GM12878 (cell line): ENCODE data around the gene C4orf33. TPM values are rescaled to one million over a fixed set of nuclear protein-coding genes. Genes with fewer than 3 reads are reported as not detected.
"Not testable (repeated sequence)": the region's sequence is repeated elsewhere in the genome, so short reads cannot be mapped to it uniquely, and the experiment has no call there.

Experiments used
- ATAC-seq: fragments of 200-7000 bp; cut with Tn5 transposase; 3 replicates; pipeline ENCODE4 v1.9.1; 2020; ENCODE audit warnings: mild to moderate bottlenecking, moderate library complexity
- BruUV-seq: library from RNA; stranded (reverse); fragments of 400-500 nt; replicated peaks from 2 replicates; lab custom pipeline; 2021; lab: Mats Ljungman, UMichigan
- CTCF ChIA-PET: fragments of 300-600 bp; sonication (Branson Sonifier 250); formaldehyde crosslinking; extraction: SDS; loops from one replicate; lab custom pipeline; 2021; ENCODE audit warnings: inconsistent platforms; lab: Yijun Ruan, JAX
- POLR2A ChIA-PET: fragments of 350-600 bp; formaldehyde crosslinking; extraction: SDS; loops from one replicate; lab custom pipeline; 2021; ENCODE audit warnings: inconsistent platforms; lab: Charles Lee
- RAD21 ChIA-PET: fragments of 300-600 bp; sonication (Branson Sonifier 250); formaldehyde crosslinking; loops from one replicate; lab custom pipeline; 2023; ENCODE audit warnings: antibody characterized with exemption; ENCODE audit not compliant: unreplicated experiment; lab: Charles Lee
- SMC1A ChIA-PET: fragments of 300-600 bp; sonication (Branson Sonifier 250); formaldehyde crosslinking; loops from one replicate; lab custom pipeline; 2023; ENCODE audit not compliant: unreplicated experiment, uncharacterized antibody; lab: Charles Lee
- DNase-seq: peaks from one replicate; pipeline ENCODE4 v3.0.0-alpha.2; 2011; ENCODE audit warnings: low read depth, low spot score
- FAIRE-seq: peaks from 3 replicates; lab custom pipeline; 2011; peaks lifted over from hg19 to GRCh38; lab: Jason Lieb, UNC
- H2AFZ ChIP-seq: 2 replicates; pipeline ENCODE4 v1.6.0; 2011; ENCODE audit warnings: low read depth, low read length, control low read depth; ENCODE audit not compliant: control insufficient read depth
- H3K27ac ChIP-seq: 2 replicates; pipeline ENCODE4 v1.5.1; 2011; ENCODE audit warnings: control low read depth; ENCODE audit not compliant: control insufficient read depth, insufficient read depth
- H3K27me3 ChIP-seq, 2 experiments: replicated peaks in 1 of 2; 2 replicates each; pipeline versions ENCODE4 v1.6.0 to v1.6.1; 2011; ENCODE audit warnings: low read length in 1 of 2; ENCODE audit not compliant: control insufficient read depth in 2 of 2, insufficient read depth in 2 of 2
- H3K36me3 ChIP-seq, 2 experiments: 2 replicates each; pipeline ENCODE4 v1.5.1; 2011; ENCODE audit warnings: low read length in 1 of 2; ENCODE audit not compliant: control insufficient read depth in 2 of 2, insufficient read depth in 2 of 2
- H3K4me1 ChIP-seq: 2 replicates; pipeline ENCODE4 v1.6.1; 2011; ENCODE audit warnings: mild to moderate bottlenecking, low read length, moderate library complexity, mixed read lengths; ENCODE audit not compliant: control insufficient read depth, insufficient read depth
- H3K4me2 ChIP-seq: 2 replicates; pipeline ENCODE4 v1.6.0; 2011; ENCODE audit warnings: control low read depth; ENCODE audit not compliant: control insufficient read depth, insufficient read depth
- H3K4me3 ChIP-seq: fragments of 200-600 bp; sonication (generic); 2 replicates; pipeline ENCODE4 v1.5.1; 2016
- H3K79me2 ChIP-seq: 2 replicates; pipeline ENCODE4 v1.6.0; 2011; ENCODE audit warnings: low read length; ENCODE audit not compliant: control insufficient read depth, insufficient read depth
- H3K9ac ChIP-seq: 2 replicates; pipeline ENCODE4 v1.8.0; 2011; ENCODE audit warnings: low read length, control low read depth, mixed read lengths; ENCODE audit not compliant: control insufficient read depth, insufficient read depth
- H3K9me3 ChIP-seq: replicated peaks from 3 replicates; pipeline ENCODE4 v1.5.1; 2011; ENCODE audit warnings: mild to moderate bottlenecking, low read length; ENCODE audit not compliant: control insufficient read depth, insufficient read depth
- H4K20me1 ChIP-seq: 2 replicates; pipeline ENCODE4 v1.6.0; 2011; ENCODE audit not compliant: control insufficient read depth, insufficient read depth
- NR2C1 ChIP-seq: fragments of 450-650 bp; IDR thresholded peaks from 2 replicates; pipeline ENCODE4 v1.6.1; 2017; ENCODE audit warnings: antibody characterized with exemption, mild to moderate bottlenecking, moderate library complexity
- NR2C2 ChIP-seq: IDR thresholded peaks from 2 replicates; pipeline ENCODE4 v1.6.1; 2011; ENCODE audit warnings: borderline replicate concordance, low read depth; ENCODE audit not compliant: control insufficient read depth, insufficient read length
- POLR2AphosphoS5 ChIP-seq: IDR thresholded peaks from 2 replicates; pipeline ENCODE4 v1.6.1; 2011; ENCODE audit warnings: mild to moderate bottlenecking, low read length, inconsistent platforms
- RELA ChIP-seq: fragments of 450-650 bp; IDR thresholded peaks from 2 replicates; pipeline ENCODE4 v1.8.0; 2014; ENCODE audit warnings: borderline replicate concordance; ENCODE audit not compliant: partially characterized antibody
- RFX5 ChIP-seq: IDR thresholded peaks from 2 replicates; pipeline ENCODE4 v1.6.1; 2011; ENCODE audit warnings: low read depth, low read length, improper control_type of control experiment
- WGBS: methylation state at CpG from one replicate; pipeline ENCODE4 v1.1.6; 2016; ENCODE audit warnings: low lambda C conversion rate; ENCODE audit not compliant: insufficient replicate concordance, insufficient coverage; ENCODE audit errors: missing lambda C conversion rate; 5-methylcytosine and 5-hydroxymethylcytosine counted together
- in situ Hi-C: fragments of 300-500 bp; cut with MboI; formaldehyde crosslinking; loops from 9 replicates; pipeline ENCODE4 v1.14.3; 2018; ENCODE audit warnings: mixed read lengths
- intact Hi-C: fragments of 100-400 bp; cut with micrococcal nuclease; formaldehyde crosslinking; loops from one replicate; pipeline ENCODE4 v1.14.2; 2022; ENCODE audit not compliant: unreplicated experiment
- polyA plus RNA-seq, 11 experiments: library from polyadenylated mRNA; depleted of rRNA in 4 of 11; unstranded in 6 of 11; stranded (reverse) in 5 of 11; fragments of >200 nt; fragmentation: Nextera tagmentation in 4 of 11; fragmentation: Illumina TruSeq in 1 of 11; extraction: Ambion mirVana in 4 of 11; extraction: Trizol in 1 of 11; gene quantifications; 1 replicate in 1 of 11; 2 replicates in 10 of 11; pipeline versions ENCODE4 v1.2.1 to v1.2.3, GENCODE V29; 2011 to 2016; ENCODE audit warnings: inconsistent platforms in 2 of 11, missing spikeins in 2 of 11, low read depth in 1 of 11
- total RNA-seq, 4 experiments: library from RNA; depleted of rRNA in 3 of 4; stranded (reverse); fragments of >200 nt in 3 of 4; fragmentation: Illumina TruSeq in 1 of 4; extraction: Trizol in 1 of 4; gene quantifications; 2 replicates each; pipeline versions ENCODE4 v1.2.1 to v1.2.3, GENCODE V29; 2013 to 2021
- TF ChIP-seq, protein P1 (sequence below): IDR thresholded peaks from 2 replicates; pipeline ENCODE4 v1.6.1; 2011; ENCODE audit warnings: low read depth, low read length, improper control_type of control experiment, borderline replicate concordance

Gene C4orf33
- total and polyA plus RNA-seq, 10 of the 15 experiments (the other 5 are each of a cell fraction or from before 2014, with no cell fraction given): 10.2 to 29.8 (median 20.3) TPM

DNA sequence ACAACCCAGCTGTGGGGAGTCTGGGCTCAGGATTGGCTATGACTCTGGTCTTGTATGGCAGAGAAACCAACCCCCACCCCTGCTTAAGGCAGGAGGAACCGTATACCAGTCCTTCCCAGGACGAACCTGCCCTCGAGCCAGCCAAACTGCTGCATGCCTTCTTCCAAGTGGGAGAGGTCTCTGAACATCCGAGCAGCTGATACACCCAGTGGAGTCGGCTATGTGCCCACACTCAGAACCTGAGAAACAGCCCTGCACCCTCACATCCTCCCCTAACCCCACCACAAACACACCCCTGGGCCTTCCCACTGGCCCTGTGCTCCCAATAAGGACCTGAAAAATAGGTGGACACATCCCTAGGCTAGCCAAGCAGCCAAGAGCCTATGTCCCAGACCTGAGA, 21.8 kb downstream of the C4orf33 start (continued):
- no peak for TF ChIP-seq RFX5
- TF ChIP-seq, protein P1, sequence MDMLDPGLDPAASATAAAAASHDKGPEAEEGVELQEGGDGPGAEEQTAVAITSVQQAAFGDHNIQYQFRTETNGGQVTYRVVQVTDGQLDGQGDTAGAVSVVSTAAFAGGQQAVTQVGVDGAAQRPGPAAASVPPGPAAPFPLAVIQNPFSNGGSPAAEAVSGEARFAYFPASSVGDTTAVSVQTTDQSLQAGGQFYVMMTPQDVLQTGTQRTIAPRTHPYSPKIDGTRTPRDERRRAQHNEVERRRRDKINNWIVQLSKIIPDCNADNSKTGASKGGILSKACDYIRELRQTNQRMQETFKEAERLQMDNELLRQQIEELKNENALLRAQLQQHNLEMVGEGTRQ: no peak

DNA sequence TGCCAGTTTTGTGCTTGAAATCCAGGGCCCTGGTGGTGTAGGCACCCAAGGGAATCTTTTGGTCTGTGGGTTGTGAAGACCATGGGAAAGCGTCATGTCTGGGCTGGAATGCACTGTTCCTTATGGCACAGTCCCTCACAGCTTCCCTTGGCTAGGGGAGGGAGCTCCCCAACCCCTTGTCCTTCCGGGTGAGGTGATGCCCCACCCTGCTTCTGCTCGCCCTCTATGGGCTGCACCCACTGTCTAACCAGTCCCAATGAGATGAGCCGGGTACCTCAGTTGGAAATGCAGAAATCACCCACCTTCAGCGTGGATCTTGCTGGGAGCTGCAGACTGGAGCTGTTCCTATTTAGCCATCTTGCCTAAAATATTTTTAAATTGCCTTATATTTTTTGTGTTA, 30.7 kb downstream of the C4orf33 start:
- SMC1A ChIA-PET: interaction anchor here (1.4 kb wide), 1 partner anchor 23 kb away, joined by 3 read pairs; no protein-coding TSS in a partner anchor
- RAD21 ChIA-PET, FAIRE-seq: not testable (repeated sequence)

DNA sequence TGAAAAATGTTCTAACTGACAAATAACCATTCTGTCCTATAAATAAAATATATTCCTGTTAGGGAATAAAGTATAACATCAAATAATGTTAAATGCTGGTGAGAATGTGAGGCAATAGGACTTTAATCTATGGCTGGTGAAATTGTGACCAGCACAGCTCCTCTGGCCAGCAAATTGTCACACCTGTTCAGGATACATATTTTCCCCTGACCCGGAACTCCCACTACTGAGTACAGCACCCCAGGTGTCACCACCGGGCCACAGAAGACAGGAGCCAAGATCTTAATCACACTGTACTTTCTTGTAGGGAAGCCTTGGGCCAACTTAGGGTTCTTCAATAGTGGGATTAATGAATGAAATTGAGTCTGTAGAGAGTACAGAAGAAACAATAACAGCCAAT, 33.2 kb downstream of the C4orf33 start:
- H3K9me3 ChIP-seq: no peaks in the 10 kb centered on the region; the same call in 2 of the 3 replicates
- no peak overlapping the region for H3K27ac ChIP-seq
- ChIA-PET CTCF (no interaction called here), SMC1A (interaction anchor here (0.9 kb wide), 1 partner anchor 80 kb away, joined by 3 read pairs; no protein-coding TSS in a partner anchor), RAD21 (no interaction called here), POLR2A (no interaction called here)
- no peak overlapping the region for H2AFZ ChIP-seq
- FAIRE-seq (no peak), ATAC-seq (no peak), DNase-seq (no peak)
- TF ChIP-seq NR2C2: no peak
- no peak for TF ChIP-seq RELA
- no peak for TF ChIP-seq NR2C1
- no peak for TF ChIP-seq POLR2AphosphoS5
- H3K36me3 ChIP-seq: no peaks in the 10 kb centered on the region
- intact Hi-C loops (no loop called here), in situ Hi-C loops (no loop called here)
- no peaks in the 10 kb centered on the region for H3K27me3 ChIP-seq
- H3K9ac ChIP-seq: no peak overlapping the region
- no peaks in the 10 kb centered on the region for H3K79me2 ChIP-seq
- 100% methylated on average over 2 of the region's 2 CpGs for WGBS
- no peaks in the 10 kb centered on the region for H3K4me1 ChIP-seq
- H3K4me2 ChIP-seq: no peak overlapping the region
- BruUV-seq: no TSS peak
- no peaks in the 10 kb centered on the region for H4K20me1 ChIP-seq
- no peak overlapping the region for H3K4me3 ChIP-seq

More for the DNA sequence above, 30.7 kb downstream of the C4orf33 start:
- WGBS: 61% methylated on average over 5 of the region's 5 CpGs
- H3K4me2 ChIP-seq, POLR2A ChIA-PET, H3K9me3 ChIP-seq, H3K27me3 ChIP-seq, H3K36me3 ChIP-seq, ATAC-seq, H4K20me1 ChIP-seq, H3K9ac ChIP-seq, H3K27ac ChIP-seq, H2AFZ ChIP-seq, H3K4me1 ChIP-seq, DNase-seq, in situ Hi-C loops, H3K79me2 ChIP-seq, CTCF ChIA-PET, H3K4me3 ChIP-seq, intact Hi-C loops, BruUV-seq: not testable (repeated sequence)
